HepG2 (cell line): Measurements from ENCODE around the gene GLB1L. TPM values are rescaled to one million over a fixed set of nuclear protein-coding genes. Genes with fewer than 3 reads are reported as not detected.

Experiments used
- BRCA1 ChIP-seq: sonication (generic); formaldehyde crosslinking; IDR thresholded peaks from 2 replicates; pipeline ENCODE4 v1.4.0; 2020; ENCODE audit warnings: missing genetic modification reagents
- HDAC2 ChIP-seq: sonication (generic); formaldehyde crosslinking; IDR thresholded peaks from 2 replicates; pipeline ENCODE4 v1.4.0; 2020; ENCODE audit warnings: missing genetic modification reagents
- HNRNPLL ChIP-seq: fragments of 200-400 bp; formaldehyde crosslinking; IDR thresholded peaks from 2 replicates; pipeline ENCODE4 v1.6.1; 2017; ENCODE audit warnings: mild to moderate bottlenecking, low read depth, low read length; ENCODE audit not compliant: poor library complexity, severe bottlenecking
- KLF16 ChIP-seq, 2 experiments: sonication (generic) in 1 of 2; formaldehyde crosslinking in 1 of 2; IDR thresholded peaks; 2 replicates each; pipeline versions ENCODE4 v1.6.1 to v1.8.0; 2016 to 2023; ENCODE audit warnings: missing genetic modification reagents in 2 of 2, missing compliant biosample characterization in 1 of 2
- MBD4 ChIP-seq: IDR thresholded peaks from 2 replicates; pipeline ENCODE4 v1.6.1; 2012; ENCODE audit warnings: low read length, inconsistent platforms, borderline replicate concordance
- MXI1 ChIP-seq: IDR thresholded peaks from 3 replicates; pipeline ENCODE4 v1.6.1; 2012; ENCODE audit warnings: low read depth, low read length, inconsistent platforms, borderline replicate concordance
- SETDB1 ChIP-seq: sonication (generic); formaldehyde crosslinking; IDR thresholded peaks from 2 replicates; pipeline ENCODE4 v1.5.1; 2020; ENCODE audit warnings: missing genetic modification reagents, mild to moderate bottlenecking, borderline replicate concordance
- SNAPC2 ChIP-seq: sonication (generic); formaldehyde crosslinking; IDR thresholded peaks from 2 replicates; pipeline ENCODE4 v1.8.1; 2022; ENCODE audit warnings: mild to moderate bottlenecking, missing genetic modification reagents
- ZFAT ChIP-seq: sonication (generic); formaldehyde crosslinking; conservative IDR thresholded peaks from 2 replicates; pipeline ENCODE4 v1.8.1; 2023; ENCODE audit warnings: missing genetic modification reagents, inconsistent platforms
- ZNF12 ChIP-seq: sonication (generic); formaldehyde crosslinking; IDR thresholded peaks from 2 replicates; pipeline ENCODE4 v1.5.0; 2020; ENCODE audit warnings: missing genetic modification reagents
- ZNF251 ChIP-seq: sonication (generic); formaldehyde crosslinking; IDR thresholded peaks from 2 replicates; pipeline ENCODE4 v1.9.0; 2021; ENCODE audit warnings: mild to moderate bottlenecking, missing genetic modification reagents
- ZNF343 ChIP-seq: sonication (generic); formaldehyde crosslinking; IDR thresholded peaks from 2 replicates; pipeline ENCODE4 v1.4.0; 2020; ENCODE audit warnings: mild to moderate bottlenecking, missing genetic modification reagents
- polyA plus RNA-seq, 8 experiments: library from polyadenylated mRNA; depleted of rRNA in 3 of 8; stranded (reverse) in 7 of 8; unstranded in 1 of 8; fragments of >200 nt; fragmentation: Illumina TruSeq in 4 of 8; extraction: Trizol in 4 of 8; gene quantifications; 2 replicates each; pipeline versions ENCODE4 v1.2.1 to v1.2.3, GENCODE V29; 2011 to 2016; ENCODE audit warnings: low read depth in 4 of 8, missing spikeins in 1 of 8, mixed read lengths in 1 of 8; ENCODE audit not compliant: insufficient read depth in 1 of 8
- total RNA-seq, 5 experiments: library from RNA; depleted of rRNA; stranded (reverse); fragments of >200 nt; fragmentation: Illumina TruSeq; extraction: Trizol; gene quantifications; 2 replicates each; pipeline ENCODE4 v1.2.3, GENCODE V29; 2016; ENCODE audit warnings: low read depth in 1 of 5
- TF ChIP-seq, protein P1 (sequence below): sonication (generic); formaldehyde crosslinking; IDR thresholded peaks from one replicate; pipeline ENCODE4 v1.5.1; 2020; ENCODE audit warnings: mild to moderate bottlenecking, missing genetic modification reagents; ENCODE audit errors: not compliant biosample characterization
- TF ChIP-seq, protein P2 (sequence below): sonication (generic); formaldehyde crosslinking; conservative IDR thresholded peaks from 2 replicates; pipeline ENCODE4 v1.4.0; 2020; ENCODE audit warnings: missing genetic modification reagents
- TF ChIP-seq, protein P3 (sequence below): sonication (generic); formaldehyde crosslinking; IDR thresholded peaks from 2 replicates; pipeline ENCODE4 v1.4.0; 2020; ENCODE audit warnings: missing genetic modification reagents

GLB1L gene
- total and polyA plus RNA-seq, 2 of the 13 experiments (the other 11 are each of a cell fraction or from before 2014, with no cell fraction given) = 6.8 to 7.3 TPM

GRCh38 chr2:219229305-219230058 is 15.8 kb downstream of the GLB1L start, which contains the start of the genes ANKZF1 and ATG9A (continued):
- TF ChIP-seq, protein P1, sequence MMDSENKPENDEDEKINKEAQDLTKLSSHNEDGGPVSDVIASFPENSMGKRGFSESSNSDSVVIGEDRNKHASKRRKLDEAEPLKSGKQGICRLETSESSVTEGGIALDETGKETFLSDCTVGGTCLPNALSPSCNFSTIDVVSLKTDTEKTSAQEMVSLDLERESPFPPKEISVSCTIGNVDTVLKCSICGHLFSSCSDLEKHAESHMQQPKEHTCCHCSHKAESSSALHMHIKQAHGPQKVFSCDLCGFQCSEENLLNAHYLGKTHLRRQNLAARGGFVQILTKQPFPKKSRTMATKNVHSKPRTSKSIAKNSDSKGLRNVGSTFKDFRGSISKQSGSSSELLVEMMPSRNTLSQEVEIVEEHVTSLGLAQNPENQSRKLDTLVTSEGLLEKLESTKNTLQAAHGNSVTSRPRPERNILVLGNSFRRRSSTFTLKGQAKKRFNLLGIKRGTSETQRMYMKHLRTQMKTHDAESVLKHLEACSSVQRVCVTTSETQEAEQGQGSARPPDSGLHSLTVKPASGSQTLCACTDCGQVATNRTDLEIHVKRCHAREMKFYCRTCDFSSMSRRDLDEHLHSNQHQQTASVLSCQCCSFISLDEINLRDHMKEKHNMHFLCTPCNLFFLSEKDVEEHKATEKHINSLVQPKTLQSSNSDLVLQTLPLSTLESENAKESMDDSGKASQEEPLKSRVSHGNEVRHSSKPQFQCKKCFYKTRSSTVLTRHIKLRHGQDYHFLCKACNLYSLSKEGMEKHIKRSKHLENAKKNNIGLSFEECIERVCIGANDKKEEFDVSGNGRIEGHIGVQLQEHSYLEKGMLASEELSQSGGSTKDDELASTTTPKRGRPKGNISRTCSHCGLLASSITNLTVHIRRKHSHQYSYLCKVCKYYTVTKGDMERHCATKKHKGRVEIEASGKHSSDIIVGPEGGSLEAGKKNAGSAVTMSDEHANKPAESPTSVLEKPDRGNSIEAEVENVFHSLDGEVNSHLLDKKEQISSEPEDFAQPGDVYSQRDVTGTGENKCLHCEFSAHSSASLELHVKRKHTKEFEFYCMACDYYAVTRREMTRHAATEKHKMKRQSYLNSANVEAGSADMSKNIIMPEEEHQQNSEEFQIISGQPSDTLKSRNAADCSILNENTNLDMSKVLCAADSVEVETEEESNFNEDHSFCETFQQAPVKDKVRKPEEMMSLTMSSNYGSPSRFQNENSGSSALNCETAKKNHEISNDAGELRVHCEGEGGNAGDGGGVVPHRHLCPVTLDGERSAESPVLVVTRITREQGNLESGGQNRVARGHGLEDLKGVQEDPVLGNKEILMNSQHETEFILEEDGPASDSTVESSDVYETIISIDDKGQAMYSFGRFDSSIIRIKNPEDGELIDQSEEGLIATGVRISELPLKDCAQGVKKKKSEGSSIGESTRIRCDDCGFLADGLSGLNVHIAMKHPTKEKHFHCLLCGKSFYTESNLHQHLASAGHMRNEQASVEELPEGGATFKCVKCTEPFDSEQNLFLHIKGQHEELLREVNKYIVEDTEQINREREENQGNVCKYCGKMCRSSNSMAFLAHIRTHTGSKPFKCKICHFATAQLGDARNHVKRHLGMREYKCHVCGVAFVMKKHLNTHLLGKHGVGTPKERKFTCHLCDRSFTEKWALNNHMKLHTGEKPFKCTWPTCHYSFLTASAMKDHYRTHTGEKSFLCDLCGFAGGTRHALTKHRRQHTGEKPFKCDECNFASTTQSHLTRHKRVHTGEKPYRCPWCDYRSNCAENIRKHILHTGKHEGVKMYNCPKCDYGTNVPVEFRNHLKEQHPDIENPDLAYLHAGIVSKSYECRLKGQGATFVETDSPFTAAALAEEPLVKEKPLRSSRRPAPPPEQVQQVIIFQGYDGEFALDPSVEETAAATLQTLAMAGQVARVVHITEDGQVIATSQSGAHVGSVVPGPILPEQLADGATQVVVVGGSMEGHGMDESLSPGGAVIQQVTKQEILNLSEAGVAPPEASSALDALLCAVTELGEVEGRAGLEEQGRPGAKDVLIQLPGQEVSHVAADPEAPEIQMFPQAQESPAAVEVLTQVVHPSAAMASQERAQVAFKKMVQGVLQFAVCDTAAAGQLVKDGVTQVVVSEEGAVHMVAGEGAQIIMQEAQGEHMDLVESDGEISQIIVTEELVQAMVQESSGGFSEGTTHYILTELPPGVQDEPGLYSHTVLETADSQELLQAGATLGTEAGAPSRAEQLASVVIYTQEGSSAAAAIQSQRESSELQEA = peak; percentile 95
- TF ChIP-seq KLF16 (CRISPR knock-in tag; IDR thresholded peaks at IDR 0.05) (peak in 1 of 2 experiments; percentile 88; a peak in 1 of 4 replicates), ZNF251 (no peak), SETDB1 (CRISPR knock-in tag) (no peak), ZNF343 (no peak), HDAC2 (CRISPR knock-in tag) (peak; percentile 53; the same call in 1 of the 2 replicates), SNAPC2 (peak; percentile 56; the same call in 1 of the 2 replicates), ZNF12 (CRISPR knock-in tag) (no peak), BRCA1 (CRISPR knock-in tag) (peak; percentile 52; the same call in 1 of the 2 replicates), MXI1 (peak; percentile 87; the same call in 2 of the 3 replicates), MBD4 (no peak), HNRNPLL (peak; percentile 80), ZFAT (CRISPR knock-in tag) (no peak)
- TF ChIP-seq, protein P2, sequence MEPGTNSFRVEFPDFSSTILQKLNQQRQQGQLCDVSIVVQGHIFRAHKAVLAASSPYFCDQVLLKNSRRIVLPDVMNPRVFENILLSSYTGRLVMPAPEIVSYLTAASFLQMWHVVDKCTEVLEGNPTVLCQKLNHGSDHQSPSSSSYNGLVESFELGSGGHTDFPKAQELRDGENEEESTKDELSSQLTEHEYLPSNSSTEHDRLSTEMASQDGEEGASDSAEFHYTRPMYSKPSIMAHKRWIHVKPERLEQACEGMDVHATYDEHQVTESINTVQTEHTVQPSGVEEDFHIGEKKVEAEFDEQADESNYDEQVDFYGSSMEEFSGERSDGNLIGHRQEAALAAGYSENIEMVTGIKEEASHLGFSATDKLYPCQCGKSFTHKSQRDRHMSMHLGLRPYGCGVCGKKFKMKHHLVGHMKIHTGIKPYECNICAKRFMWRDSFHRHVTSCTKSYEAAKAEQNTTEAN (CRISPR knock-in tag) = peak; percentile 73
- TF ChIP-seq, protein P3, sequence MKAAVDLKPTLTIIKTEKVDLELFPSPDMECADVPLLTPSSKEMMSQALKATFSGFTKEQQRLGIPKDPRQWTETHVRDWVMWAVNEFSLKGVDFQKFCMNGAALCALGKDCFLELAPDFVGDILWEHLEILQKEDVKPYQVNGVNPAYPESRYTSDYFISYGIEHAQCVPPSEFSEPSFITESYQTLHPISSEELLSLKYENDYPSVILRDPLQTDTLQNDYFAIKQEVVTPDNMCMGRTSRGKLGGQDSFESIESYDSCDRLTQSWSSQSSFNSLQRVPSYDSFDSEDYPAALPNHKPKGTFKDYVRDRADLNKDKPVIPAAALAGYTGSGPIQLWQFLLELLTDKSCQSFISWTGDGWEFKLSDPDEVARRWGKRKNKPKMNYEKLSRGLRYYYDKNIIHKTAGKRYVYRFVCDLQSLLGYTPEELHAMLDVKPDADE (CRISPR knock-in tag) = 0 out of 2 replicates have a peak, but pooled peaks have one; percentile 24
